ENCODE data around the gene ZNF263. TPM values are rescaled to one million over a fixed set of nuclear protein-coding genes. Genes with fewer than 3 reads are reported as not detected.

The ZNF263 gene
- total RNA-seq = 7.8 TPM
- long read RNA-seq, transcript ZNF263-205 (2 exons, 1,139 nt) = minor isoform, 8 of 36 reads
- long read RNA-seq, transcript ZNF263-201 (6 exons, 3,830 nt) = major isoform, 9 of 36 reads
- long read RNA-seq, partial matches to known transcripts = 1 of 36 reads
- long read RNA-seq, other reads (novel, unspliced or antisense) = 14 of 36 reads

- DNase-seq = peak; percentile 97
- intact Hi-C loops (cut with micrococcal nuclease) = no loop called here
- ATAC-seq = peak; percentile 97
Observed at GRCh38 chr16:3282730-3283542, at the start of gene ZNF263. Gene ZNF263, plus strand, starts transcription at chr16:3283491. Its CDS starts 328 bp downstream, at chr16:3283819.

GRCh38 chr16:3234543-3234856 lies 48.8 kb upstream of the ZNF263 start:
- ATAC-seq (no peak), DNase-seq (no peak)
- intact Hi-C loops (cut with micrococcal nuclease) = no loop called here

- DNase-seq (peak; percentile 98), ATAC-seq (peak; percentile 100)
- intact Hi-C loops (cut with micrococcal nuclease) = no loop called here
Observed at GRCh38 chr16:3234857-3235561, 48.3 kb upstream of the ZNF263 start, which contains the start of gene ZNF200. Gene ZNF200, minus strand, starts transcription at chr16:3235158. Its CDS starts 1,403 bp downstream, at chr16:3233755.

- ATAC-seq (no peak), DNase-seq (peak; percentile 35)
- intact Hi-C loops (cut with micrococcal nuclease) = no loop called here
Observed at GRCh38 chr16:3235856-3236669, 47.2 kb upstream of the ZNF263 start.

DNA sequence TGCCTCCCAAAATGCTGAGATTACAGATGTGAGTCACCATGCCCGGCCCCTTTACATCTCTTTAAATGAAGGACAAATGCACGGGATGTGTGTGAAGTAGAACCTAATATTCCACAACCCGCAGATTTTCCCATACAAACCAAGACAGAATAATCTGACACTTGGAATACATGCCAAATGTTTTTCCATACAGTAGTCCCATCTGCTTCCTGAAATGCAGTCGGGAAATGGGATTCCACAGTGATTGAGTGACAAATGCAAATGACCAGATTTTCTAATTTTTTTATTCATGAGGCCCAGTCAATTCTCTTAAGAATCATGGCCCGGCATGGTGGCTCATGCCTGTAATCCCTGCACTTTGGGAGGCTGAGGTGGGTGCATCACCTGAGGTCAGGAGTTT lies 41.5 kb upstream of the ZNF263 start:
- ATAC-seq (no peak), DNase-seq (no peak)
- intact Hi-C loops (cut with micrococcal nuclease) = no loop called here

- DNase-seq (no peak), ATAC-seq (no peak)
- intact Hi-C loops (cut with micrococcal nuclease) = no loop called here
Observed at GRCh38 chr16:3242709-3243108, 40.6 kb upstream of the ZNF263 start.

GRCh38 chr16:3243882-3244281 lies 39.4 kb upstream of the ZNF263 start:
- ATAC-seq (no peak), DNase-seq (no peak)
- intact Hi-C loops (cut with micrococcal nuclease) = no loop called here

GRCh38 chr16:3246002-3246401 lies 37.3 kb upstream of the ZNF263 start:
- intact Hi-C loops (cut with micrococcal nuclease) = no loop called here
- no peak for ATAC-seq

DNA sequence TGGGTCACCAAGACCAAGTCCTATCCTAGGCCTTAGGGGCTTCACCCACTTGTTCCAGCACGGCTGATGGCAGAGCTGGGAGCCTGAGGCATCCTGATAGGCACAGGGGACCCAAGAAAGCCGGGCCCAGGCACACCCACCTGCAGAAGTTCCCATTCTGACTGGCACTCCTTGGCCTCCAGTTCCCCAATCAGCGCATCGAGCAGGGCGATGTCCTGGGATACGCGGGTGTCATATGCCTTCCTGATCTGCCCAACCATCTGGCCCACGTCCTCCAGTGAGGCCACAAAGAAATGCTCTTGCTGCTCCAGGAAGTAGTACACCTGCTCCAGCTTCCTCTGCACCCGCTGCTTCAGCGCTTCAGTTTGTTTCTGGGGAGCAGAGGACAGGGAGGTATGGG lies 36.4 kb upstream of the ZNF263 start:
- intact Hi-C loops (cut with micrococcal nuclease) = no loop called here

More at GRCh38 chr16:3246002-3246401, 37.3 kb upstream of the ZNF263 start:
- no peak for DNase-seq

DNA sequence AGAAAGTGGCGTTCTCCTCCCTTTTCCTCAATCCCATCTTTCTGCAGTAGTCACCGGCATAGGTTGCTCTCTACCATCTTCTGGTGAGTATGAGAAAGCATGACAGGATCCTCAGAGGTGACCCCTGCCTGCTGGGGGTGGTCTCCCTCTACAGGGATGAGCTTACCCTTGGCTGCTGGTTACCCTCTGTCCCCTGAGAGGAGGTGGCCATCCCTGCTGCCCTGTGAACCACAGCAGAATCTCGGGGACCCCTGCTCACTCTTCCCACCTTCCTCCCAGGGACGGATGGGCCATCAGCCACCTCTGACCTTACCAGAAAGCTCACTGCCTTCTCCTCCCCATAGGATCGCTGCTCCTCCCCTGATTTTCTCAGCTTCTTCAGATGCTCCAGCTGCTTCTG lies 34.7 kb upstream of the ZNF263 start:
- intact Hi-C loops (cut with micrococcal nuclease) = no loop called here
- ATAC-seq (no peak), DNase-seq (no peak)

More for the DNA sequence above, 36.4 kb upstream of the ZNF263 start:
- ATAC-seq = no peak
- no peak for DNase-seq

GRCh38 chr16:3249020-3249419 lies 34.3 kb upstream of the ZNF263 start:
- intact Hi-C loops (cut with micrococcal nuclease) = no loop called here
- DNase-seq (no peak), ATAC-seq (no peak)

- no peak for DNase-seq
- intact Hi-C loops (cut with micrococcal nuclease) = no loop called here
- no peak for ATAC-seq
Observed at GRCh38 chr16:3249451-3249850, 33.8 kb upstream of the ZNF263 start.

DNA sequence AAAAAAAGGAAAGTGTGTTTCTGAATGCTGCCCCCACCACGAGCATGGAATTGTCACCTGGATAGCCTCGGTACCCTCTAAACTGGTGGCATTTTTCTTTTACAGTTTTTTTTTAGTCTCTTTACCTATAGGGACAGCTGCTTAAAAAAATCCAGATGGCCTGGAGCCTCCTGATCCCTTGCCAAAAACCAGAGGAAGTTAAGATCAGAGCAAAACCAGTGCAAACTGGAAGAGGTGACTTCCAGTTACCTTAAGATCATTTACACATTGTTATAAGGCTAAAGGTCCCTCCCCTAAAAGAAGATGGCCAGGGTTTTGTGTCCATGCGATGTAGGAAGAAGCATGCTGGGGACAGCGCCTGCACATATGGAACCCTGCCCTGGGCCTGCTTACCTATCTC lies 30.3 kb upstream of the ZNF263 start:
- intact Hi-C loops (cut with micrococcal nuclease) = no loop called here
- ATAC-seq (no peak), DNase-seq (no peak)

DNA sequence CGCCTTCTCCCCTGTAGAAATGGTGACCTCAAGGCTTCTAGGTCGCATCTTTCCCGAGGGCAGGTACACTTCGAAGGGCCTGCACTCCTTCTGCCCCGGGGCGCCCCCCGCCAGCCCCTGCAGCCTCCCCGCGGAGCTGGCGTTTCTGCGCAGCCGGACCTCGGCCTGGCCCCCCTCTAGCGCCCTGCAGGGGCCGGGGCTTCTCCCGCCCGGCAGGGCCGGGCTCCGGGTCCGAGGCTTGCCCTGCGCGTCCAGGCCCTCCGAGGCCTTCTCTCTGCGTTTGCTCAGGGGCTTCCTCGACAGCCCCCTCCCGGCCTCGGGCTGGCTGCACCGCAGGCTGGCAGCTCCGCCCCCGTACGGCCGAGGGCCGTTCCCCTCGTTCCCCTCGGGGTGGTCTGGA lies 29.0 kb upstream of the ZNF263 start:
- DNase-seq = no peak
- intact Hi-C loops (cut with micrococcal nuclease) = no loop called here
- ATAC-seq = no peak

- intact Hi-C loops (cut with micrococcal nuclease) = no loop called here
- ATAC-seq = peak; percentile 63
- no peak for DNase-seq
Observed at GRCh38 chr16:3256146-3256865, 27.0 kb upstream of the ZNF263 start, which contains the start of gene MEFV. Gene MEFV, minus strand, starts transcription at chr16:3256633. Its CDS starts 46 bp downstream, at chr16:3256587.

DNA sequence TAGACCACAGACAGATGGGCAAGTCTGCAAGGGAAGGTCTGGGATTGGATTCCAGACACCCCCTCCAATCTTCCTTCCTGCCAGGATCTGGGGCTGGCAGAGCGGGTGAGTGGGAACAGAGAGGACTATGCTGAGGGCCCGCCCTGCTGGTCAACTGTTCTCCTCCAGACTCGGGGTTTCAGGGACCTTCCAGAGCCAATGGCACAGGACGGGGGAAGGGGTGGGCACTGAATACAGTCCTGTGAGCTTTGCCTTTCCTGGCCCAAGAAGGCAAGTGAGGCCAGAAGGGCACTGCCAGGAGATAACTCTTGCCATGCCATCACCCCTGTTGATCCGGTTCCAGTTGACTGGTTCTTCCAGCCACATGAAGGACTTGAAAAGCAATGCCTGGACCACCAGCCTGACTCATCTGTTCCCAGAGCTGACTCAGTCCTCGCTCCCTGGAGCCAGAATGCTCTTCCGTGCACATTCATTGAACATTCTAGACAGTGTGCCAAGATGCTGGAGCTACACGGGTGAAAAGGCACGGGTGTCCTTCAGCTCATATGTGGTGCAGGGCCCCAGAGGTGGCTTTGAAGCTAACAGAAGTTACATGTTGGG lies 26.3 kb upstream of the ZNF263 start:
- DNase-seq = no peak
- no peak for ATAC-seq
- intact Hi-C loops (cut with micrococcal nuclease) = no loop called here

DNA sequence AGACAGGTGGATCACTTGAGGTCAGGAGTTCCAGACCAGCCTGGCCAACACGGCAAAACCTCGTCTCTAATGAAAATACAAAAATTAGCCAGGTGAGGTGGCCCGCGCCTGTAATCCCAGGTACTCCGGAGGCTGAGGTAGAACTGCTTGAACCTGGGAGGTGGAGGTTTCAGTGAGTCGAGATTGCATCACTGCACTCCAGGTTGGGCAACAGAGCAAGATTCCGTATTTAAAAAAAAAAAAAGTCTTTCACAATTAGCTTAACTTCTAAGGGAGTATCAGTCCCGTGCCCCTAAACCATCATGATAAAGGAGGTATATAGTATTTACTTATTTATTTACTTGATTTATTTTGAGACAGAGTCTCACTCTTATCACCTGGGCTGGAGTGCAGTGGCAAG lies 23.5 kb upstream of the ZNF263 start:
- intact Hi-C loops (cut with micrococcal nuclease) = no loop called here
- no peak for DNase-seq
- no peak for ATAC-seq

DNA sequence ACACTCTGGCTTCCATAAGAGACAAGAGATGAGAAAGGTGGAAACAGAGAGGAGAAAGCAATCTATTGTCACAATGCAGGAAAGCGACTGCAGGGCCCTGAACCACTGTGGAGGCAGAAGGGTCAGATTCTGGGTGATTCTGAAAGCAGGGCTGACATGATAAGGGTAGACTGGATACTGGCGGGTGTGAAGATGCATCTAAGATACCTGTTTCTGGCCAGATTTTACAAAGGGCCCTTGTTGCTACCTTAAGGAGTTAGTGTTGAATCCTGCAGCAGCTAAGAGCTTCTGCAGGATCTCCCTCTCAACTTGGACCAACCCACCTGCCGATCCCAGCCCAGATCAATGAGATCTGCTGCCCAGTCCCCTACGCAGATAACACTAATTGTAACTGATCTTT lies 20.8 kb upstream of the ZNF263 start:
- ATAC-seq = no peak
- intact Hi-C loops (cut with micrococcal nuclease) = no loop called here
- no peak for DNase-seq
